Parathyroid adenoma (tissue), 2 donors: ENCODE measurements around the gene SERPINB6.

ENCODE experiments used
- H2AFZ ChIP-seq: fragments of 300-600 bp; sonication (generic); one replicate; pipeline ENCODE4 v1.7.0; 2017; ENCODE audit warnings: antibody characterized with exemption, mild to moderate bottlenecking
- H3K27ac ChIP-seq: fragments of 300-600 bp; sonication (generic); one replicate; pipeline ENCODE4 v1.7.0; 2017
- H3K27me3 ChIP-seq: fragments of 300-600 bp; sonication (generic); one replicate; pipeline ENCODE4 v1.7.0; 2017; ENCODE audit warnings: low read length; ENCODE audit not compliant: control insufficient read depth, insufficient read depth
- H3K36me3 ChIP-seq: fragments of 300-600 bp; sonication (generic); one replicate; pipeline ENCODE4 v1.7.0; 2017; ENCODE audit warnings: low read length; ENCODE audit not compliant: control insufficient read depth, insufficient read depth
- H3K4me1 ChIP-seq: fragments of 300-600 bp; sonication (generic); one replicate; pipeline ENCODE4 v1.7.0; 2017; ENCODE audit warnings: control low read depth
- H3K4me2 ChIP-seq: fragments of 300-600 bp; sonication (generic); one replicate; pipeline ENCODE4 v1.7.0; 2017; ENCODE audit warnings: low read length
- H3K4me3 ChIP-seq: fragments of 300-600 bp; sonication (generic); one replicate; pipeline ENCODE4 v1.7.0; 2017; ENCODE audit warnings: low read depth, low read length
- H3K79me2 ChIP-seq: fragments of 300-600 bp; sonication (generic); one replicate; pipeline ENCODE4 v1.7.0; 2017; ENCODE audit warnings: control low read depth
- H3K9ac ChIP-seq: fragments of 300-600 bp; sonication (generic); one replicate; pipeline ENCODE4 v1.7.0; 2017; ENCODE audit warnings: mild to moderate bottlenecking
- H3K9me3 ChIP-seq: fragments of 300-600 bp; sonication (generic); one replicate; pipeline ENCODE4 v1.7.0; 2017; ENCODE audit warnings: low read length; ENCODE audit not compliant: control insufficient read depth
- CTCF ChIP-seq: fragments of 300-600 bp; sonication (generic); IDR thresholded peaks from one replicate; pipeline ENCODE4 v1.7.0; 2017; ENCODE audit warnings: antibody characterized with exemption, mild to moderate bottlenecking
- donor health status: primary hyperparathyroidism.

The SERPINB6 gene

DNA sequence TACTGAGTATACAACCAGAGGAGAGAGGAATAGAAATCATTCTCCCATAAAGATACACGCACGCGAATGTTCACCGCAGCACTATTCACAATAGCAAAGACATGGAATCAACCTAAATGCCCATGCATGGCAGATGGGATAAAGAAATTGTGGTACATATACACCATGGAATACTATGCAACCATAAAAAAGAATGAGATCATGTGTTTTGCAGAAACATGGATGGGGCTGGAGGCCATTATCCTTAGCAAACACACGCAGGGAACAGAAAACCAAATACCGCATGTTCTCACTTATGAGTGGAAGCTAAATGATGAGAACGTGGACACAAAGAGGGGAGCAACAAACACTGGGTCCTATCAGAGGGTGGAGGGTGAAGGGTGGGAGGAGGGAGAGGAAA is 3.4 kb downstream of the SERPINB6 start:
- H3K36me3 ChIP-seq, result peaks cover 2% of the 10 kb centered on the region
- H3K9me3 ChIP-seq, result no peaks in the 10 kb centered on the region
- H2AFZ ChIP-seq, result no peak overlapping the region
- peaks cover 18% of the 10 kb centered on the region for H3K4me1 ChIP-seq
- H3K4me3 ChIP-seq, result no peak overlapping the region
- H3K79me2 ChIP-seq, result peaks cover 12% of the 10 kb centered on the region
- no peak for TF ChIP-seq CTCF
- H3K4me2 ChIP-seq, result no peak overlapping the region
- H3K27me3 ChIP-seq, result no peaks in the 10 kb centered on the region
- no peak overlapping the region for H3K27ac ChIP-seq
- no peak overlapping the region for H3K9ac ChIP-seq

GRCh38 chr6:2966347-2966746 is 5.0 kb downstream of the SERPINB6 start:
- Histone ChIP-seq H3K4me1 (peaks cover 30% of the 10 kb centered on the region), H3K4me3 (no peak overlapping the region), H3K4me2 (no peak overlapping the region), H3K27me3 (no peaks in the 10 kb centered on the region), H3K36me3 (peaks cover 2% of the 10 kb centered on the region), H2AFZ (no peak overlapping the region), H3K9me3 (no peaks in the 10 kb centered on the region), H3K27ac (peak overlapping the region; percentile 63), H3K79me2 (peaks cover 20% of the 10 kb centered on the region), H3K9ac (no peak overlapping the region)
- TF ChIP-seq CTCF, result no peak

DNA sequence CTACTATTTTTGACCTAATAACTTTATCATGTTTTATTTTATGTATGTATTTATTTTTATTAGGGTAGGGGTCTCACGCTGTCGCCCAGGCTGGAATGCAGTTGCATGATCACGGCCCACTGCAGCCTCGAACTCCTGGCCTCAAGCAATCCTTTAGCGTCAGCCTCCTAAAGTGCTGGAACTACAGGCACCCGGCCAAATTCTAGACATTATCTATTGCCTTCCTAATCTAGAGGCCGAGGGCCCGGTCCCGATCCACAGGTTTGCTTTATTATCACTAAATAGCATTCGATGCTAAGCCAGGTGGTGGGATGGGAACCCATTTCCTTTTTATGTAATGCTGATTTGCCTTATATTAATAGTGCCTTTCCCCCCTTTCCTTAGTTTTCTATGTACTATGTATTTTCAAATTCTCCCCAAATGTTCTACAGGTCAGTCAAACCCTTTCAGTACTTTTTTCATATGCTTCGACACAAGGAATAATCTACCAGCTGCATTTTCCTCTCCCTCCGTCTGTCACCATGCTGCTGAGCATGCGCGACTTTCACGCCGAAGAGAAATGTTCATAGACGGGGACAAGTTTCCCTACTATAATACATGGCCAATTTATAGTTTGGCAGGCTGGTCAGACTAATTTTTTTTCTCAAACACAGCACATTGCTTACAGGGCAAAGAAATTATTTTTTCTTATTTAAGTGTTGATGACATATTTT is 6.4 kb downstream of the SERPINB6 start:
- H3K27ac ChIP-seq, result no peak overlapping the region
- no peak overlapping the region for H3K9ac ChIP-seq
- H3K4me1 ChIP-seq, result peaks cover 28% of the 10 kb centered on the region
- H3K9me3 ChIP-seq, result no peaks in the 10 kb centered on the region
- H2AFZ ChIP-seq, result no peak overlapping the region
- no peaks in the 10 kb centered on the region for H3K27me3 ChIP-seq
- no peak for TF ChIP-seq CTCF
- peaks cover 34% of the 10 kb centered on the region for H3K79me2 ChIP-seq
- peaks cover 2% of the 10 kb centered on the region for H3K36me3 ChIP-seq
- H3K4me2 ChIP-seq, result no peak overlapping the region
- no peak overlapping the region for H3K4me3 ChIP-seq

- no peak overlapping the region for H3K9ac ChIP-seq
- H2AFZ ChIP-seq, result no peak overlapping the region
- no peak overlapping the region for H3K4me2 ChIP-seq
- no peak overlapping the region for H3K27ac ChIP-seq
- no peaks in the 10 kb centered on the region for H3K9me3 ChIP-seq
- H3K27me3 ChIP-seq, result no peaks in the 10 kb centered on the region
- peaks cover 2% of the 10 kb centered on the region for H3K36me3 ChIP-seq
- peaks cover 27% of the 10 kb centered on the region for H3K4me1 ChIP-seq
- H3K79me2 ChIP-seq, result peaks cover 40% of the 10 kb centered on the region
- no peak overlapping the region for H3K4me3 ChIP-seq
- TF ChIP-seq CTCF, result no peak
These were observed 7.6 kb downstream of the SERPINB6 start for GRCh38 chr6:2963756-2964155.

DNA sequence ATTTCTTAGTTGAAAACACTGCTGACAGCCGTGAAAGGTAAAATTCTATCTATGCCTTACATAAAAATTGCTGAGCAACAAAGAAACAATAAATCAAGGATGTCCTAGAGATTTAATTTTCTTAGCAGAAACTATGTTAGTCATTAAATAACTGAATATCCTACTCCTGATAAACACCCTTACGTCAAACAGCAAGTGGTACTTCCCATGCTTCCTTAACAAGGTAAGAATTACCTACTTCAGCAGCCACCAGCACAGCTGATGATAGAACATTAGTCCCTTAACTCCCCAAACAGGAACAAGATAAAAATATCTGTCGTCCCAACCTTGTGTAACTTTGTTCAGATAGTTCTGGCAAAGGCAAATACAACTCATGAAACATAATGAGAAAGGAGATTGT is 8.7 kb downstream of the SERPINB6 start:
- Histone ChIP-seq H3K36me3 (no peaks in the 10 kb centered on the region), H3K4me2 (no peak overlapping the region), H3K27me3 (no peaks in the 10 kb centered on the region), H3K79me2 (peaks cover 44% of the 10 kb centered on the region), H3K9ac (no peak overlapping the region), H2AFZ (peak overlapping the region; percentile 14), H3K9me3 (no peaks in the 10 kb centered on the region), H3K4me3 (no peak overlapping the region), H3K4me1 (peaks cover 27% of the 10 kb centered on the region), H3K27ac (peak overlapping the region; percentile 8)
- TF ChIP-seq CTCF, result no peak
